Stimulated activated CD8-positive, alpha-beta memory T cell treated with anti-CD3 and anti-CD28 coated beads, Interleukin-15, amount 100 ng/mL, for 24 hours (primary cell): ENCODE measurements around the gene HLF.

Experiments
- DNase-seq: peaks from one replicate; pipeline ENCODE4 v3.0.0-alpha.2; 2020; ENCODE audit warnings: low read depth

Gene HLF

GRCh38 chr17:55264645-55265298 is at the start of gene HLF:
HLF (plus strand) TSS chr17:55264960; CDS start chr17:55265485, 525 bp downstream.
- peak; percentile 37 for DNase-seq

- DNase-seq, result no peak
These were observed 49.0 kb upstream of the HLF start for GRCh38 chr17:55215711-55216110.

GRCh38 chr17:55216888-55217287 is 47.9 kb upstream of the HLF start:
- no peak for DNase-seq

- DNase-seq, result no peak
These were observed 45.3 kb upstream of the HLF start for GRCh38 chr17:55219459-55219858.

- no peak for DNase-seq
These were observed 44.8 kb upstream of the HLF start for GRCh38 chr17:55219934-55220333.

- no peak for DNase-seq
These were observed 41.2 kb upstream of the HLF start for GRCh38 chr17:55223524-55223923.

DNA sequence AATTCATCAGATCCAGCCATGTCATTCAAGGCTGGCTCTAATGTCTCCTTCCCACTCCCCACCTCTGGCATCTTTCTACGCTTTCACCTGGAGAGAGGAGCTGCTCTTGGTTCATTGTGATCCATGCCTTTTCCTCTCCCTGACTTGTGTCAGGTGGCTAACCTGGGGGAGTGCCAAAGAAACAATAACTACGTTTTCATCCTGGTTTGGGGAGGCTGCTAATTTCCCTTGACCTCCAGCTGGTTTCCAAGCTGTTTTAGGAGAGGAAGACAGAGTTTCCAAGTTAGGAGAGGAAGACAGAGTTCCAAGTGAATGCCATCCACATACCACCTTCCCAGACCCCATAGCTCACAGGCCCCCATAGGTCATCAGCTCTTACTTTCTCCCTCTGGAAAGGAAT is 40.0 kb upstream of the HLF start:
- no peak for DNase-seq

- no peak for DNase-seq
These were observed 39.5 kb upstream of the HLF start for GRCh38 chr17:55225237-55225636.

DNA sequence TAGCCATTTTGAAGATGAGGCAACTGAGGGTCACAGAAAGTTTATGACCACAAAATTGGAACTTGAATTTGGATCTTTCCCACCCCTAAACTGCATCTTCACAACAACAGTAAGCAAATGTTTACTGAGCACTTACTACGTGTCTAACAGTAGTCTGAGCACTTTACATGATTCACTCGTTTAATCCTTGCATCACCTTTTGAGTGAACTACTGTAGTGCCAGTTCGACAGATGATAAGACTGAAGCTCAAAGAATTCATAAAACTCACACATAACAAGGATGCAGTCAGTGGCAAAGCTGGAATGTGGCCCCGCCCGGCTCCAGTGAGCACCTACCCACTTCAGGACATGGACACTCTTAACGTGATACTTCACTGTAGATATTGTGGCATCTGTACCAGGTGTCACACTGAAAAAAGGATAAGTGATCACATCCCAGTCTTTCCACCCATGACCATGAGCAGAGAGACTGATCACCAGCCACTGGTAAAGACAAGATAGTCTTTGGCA is 36.0 kb upstream of the HLF start:
- no peak for DNase-seq

DNA sequence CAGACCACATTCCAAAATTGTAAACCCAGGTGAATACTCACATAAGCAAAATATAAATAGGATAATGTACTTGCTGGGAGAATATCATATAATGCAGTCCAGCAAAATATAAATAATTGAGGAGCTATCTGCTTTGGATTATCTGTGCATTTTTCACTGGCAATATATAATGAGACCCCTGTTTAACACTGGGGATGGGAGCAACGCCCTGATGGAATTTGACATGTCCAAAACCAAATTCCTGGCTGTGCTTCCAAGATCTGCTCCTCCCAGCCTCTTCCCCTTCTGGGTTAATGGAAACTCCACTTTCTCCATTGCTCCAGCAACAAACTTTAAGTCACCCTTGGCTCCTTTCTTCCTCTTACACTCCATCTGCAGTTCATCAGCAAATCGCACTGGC is 35.5 kb upstream of the HLF start:
- no peak for DNase-seq

GRCh38 chr17:55230716-55231115 is 34.0 kb upstream of the HLF start:
- no peak for DNase-seq

DNA sequence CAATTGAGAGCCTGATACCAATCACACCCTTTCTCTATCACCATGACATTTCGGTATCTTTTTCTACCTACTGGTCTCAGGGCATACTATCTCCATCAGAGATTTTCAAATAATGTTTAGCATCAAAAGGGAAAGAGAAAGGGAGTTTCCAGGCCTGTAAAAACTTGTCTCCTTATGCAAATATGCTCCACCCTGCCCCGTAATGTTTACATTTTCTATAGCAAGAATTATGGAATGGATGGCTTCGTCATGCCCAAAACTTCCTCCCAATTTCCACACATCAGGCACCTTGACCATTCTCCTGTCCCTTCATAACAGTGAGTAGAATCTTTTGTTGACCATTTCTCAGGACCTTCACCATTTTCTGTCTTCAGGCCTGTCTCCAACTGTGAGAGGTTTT is 30.9 kb upstream of the HLF start:
- DNase-seq, result no peak

DNA sequence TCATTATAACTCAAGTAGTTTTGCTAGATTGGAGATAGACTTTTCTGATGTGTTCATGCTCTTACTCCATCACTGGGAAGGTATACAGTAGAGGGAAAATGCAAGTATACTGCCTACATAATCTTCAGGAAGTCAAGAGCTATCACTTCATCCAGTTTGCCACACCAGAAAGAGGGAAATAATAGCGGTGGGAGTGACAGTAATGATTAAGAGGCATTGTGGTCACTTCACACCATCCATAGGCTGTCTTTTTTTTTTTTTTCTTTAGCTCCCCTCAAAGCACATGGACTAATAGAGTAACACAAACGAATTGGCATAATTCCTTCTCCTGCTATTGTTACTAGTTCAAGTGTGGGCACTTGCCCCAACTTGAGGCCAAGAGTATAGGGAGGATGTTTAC is 28.4 kb upstream of the HLF start:
- DNase-seq, result no peak

- DNase-seq, result no peak
These were observed 27.5 kb upstream of the HLF start for GRCh38 chr17:55237268-55237667.

GRCh38 chr17:55237841-55238178 is 26.9 kb upstream of the HLF start:
- no peak for DNase-seq

DNA sequence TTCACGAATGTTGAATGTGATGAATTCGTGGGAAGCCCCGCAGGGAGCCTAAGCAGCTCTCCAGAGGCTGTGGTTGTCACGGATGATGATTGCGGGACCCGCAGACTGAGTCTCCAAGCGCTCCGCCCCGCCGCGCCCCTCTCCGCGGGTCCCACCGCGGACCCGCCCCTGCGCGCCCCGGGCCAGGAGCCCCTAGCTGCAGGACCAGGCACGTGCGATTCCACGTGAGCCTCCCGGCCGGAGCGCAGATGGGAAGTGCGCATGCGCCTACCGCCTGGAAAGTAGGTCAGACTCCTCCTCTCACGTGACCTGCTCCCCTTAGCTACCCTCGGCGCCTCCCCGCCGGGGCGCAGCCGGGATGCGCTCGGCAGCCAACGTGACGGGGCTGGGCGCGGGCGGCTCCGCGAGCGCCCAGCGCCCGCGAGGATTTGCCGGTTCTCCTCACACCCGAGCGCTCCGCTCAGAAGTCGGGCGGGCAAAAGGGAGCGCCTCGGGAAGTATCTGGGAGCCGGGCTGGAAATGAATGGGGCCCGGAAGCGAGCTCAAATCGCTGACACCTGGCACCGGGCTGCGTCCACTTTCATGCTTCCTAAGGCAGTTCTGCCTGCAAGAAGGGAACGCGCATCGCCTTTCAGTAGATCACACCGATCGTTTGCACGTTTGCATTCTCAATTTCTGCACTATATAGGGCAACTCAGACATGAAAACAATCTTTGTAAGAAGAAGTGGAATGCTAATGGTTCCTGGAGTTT is 26.4 kb upstream of the HLF start:
- DNase-seq, result peak; percentile 73

GRCh38 chr17:55238931-55239297 is 25.8 kb upstream of the HLF start:
- DNase-seq, result no peak

DNA sequence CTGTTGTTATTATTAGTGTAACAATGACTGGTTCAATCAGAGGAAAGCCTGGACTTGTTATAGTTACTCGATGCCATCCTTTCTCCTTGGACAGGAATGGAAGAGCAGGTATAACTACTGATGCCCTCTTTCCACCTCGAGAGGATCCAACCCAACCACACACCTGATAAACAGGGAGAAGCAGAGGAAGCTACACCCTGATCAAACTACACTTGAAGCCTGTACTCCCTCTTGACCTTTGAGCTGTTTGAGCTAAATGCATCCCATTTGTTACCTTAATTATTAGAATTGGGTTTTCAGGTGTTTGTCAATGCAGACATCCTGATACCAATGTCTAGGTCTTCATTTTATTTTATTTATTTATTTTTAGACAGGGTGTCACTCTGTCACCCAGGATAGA is 23.7 kb upstream of the HLF start:
- no peak for DNase-seq

DNA sequence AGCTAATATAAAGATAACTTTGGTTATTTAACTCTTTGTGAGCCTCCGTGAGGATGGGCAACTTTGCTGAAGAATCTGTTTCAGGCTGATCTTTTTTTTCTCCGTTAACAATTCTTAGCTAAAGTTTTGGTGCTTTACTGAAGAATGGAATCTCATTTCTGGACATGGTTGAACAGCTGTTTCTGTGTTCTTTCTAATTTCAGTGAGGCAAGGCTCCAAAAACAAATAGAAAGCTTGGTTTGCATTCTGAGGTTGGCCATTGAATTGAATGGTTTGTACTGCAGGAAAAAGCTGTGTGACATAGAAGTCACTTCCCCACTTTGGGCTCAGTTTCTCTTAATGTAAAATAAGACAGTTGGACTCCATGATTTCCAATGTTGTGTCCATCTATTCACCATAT is 22.3 kb upstream of the HLF start:
- DNase-seq, result no peak

GRCh38 chr17:55245986-55246385 is 18.8 kb upstream of the HLF start:
- no peak for DNase-seq

- DNase-seq, result no peak
These were observed 18.2 kb upstream of the HLF start for GRCh38 chr17:55246583-55246982.

DNA sequence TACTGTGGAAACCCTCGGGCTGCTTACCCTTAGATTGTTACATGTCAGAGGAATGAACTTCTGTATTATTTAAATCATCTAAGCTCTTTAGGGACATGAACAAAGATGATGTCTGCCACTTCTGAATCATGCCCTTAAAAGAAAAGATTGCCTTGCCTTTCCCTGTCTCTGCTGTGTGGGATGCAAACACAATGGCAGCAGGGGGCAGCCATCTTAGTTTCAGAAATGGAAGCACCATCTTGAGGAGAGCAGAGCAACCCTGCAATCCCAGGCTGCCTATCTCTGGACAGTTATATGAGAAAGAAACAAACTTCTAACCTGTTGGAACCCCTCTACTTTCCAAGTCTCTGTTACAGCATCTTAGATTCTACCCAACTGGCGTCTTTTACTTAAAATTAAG is 16.7 kb upstream of the HLF start:
- DNase-seq, result no peak

GRCh38 chr17:55249861-55250260 is 14.9 kb upstream of the HLF start:
- no peak for DNase-seq

- DNase-seq, result no peak
These were observed 10.4 kb upstream of the HLF start for GRCh38 chr17:55254375-55254774.
